Esophagus (tissue), 2 donors: Measurements from ENCODE around the gene PIK3R2. TPM values are rescaled to one million over a fixed set of nuclear protein-coding genes. Genes with fewer than 3 reads are reported as not detected.

ENCODE experiments used
- H3K27ac ChIP-seq, 2 donors: one replicate each; pipeline ENCODE4 v1.5.1; 2013; ENCODE audit warnings: low read depth in 2 of 2, mild to moderate bottlenecking in 2 of 2, inconsistent platforms in 1 of 2, low read length in 1 of 2, moderate library complexity in 1 of 2
- H3K27me3 ChIP-seq, 2 donors: one replicate each; pipeline ENCODE4 v1.6.1; 2013; ENCODE audit warnings: low read length in 2 of 2, control low read depth in 1 of 2, mild to moderate bottlenecking in 1 of 2; ENCODE audit not compliant: insufficient read depth in 2 of 2, control insufficient read depth in 1 of 2
- H3K36me3 ChIP-seq, 2 donors: one replicate each; pipeline ENCODE4 v1.6.1; 2013; ENCODE audit warnings: low read length in 1 of 2; ENCODE audit not compliant: control insufficient read depth in 2 of 2, insufficient read depth in 2 of 2
- H3K4me1 ChIP-seq, 2 donors: one replicate each; pipeline ENCODE4 v1.6.1; 2013; ENCODE audit warnings: low read length in 1 of 2; ENCODE audit not compliant: control insufficient read depth in 2 of 2, insufficient read depth in 2 of 2
- H3K4me3 ChIP-seq, 2 donors: one replicate each; pipeline ENCODE4 v1.5.1; 2013; ENCODE audit warnings: low read length in 2 of 2, mild to moderate bottlenecking in 2 of 2, low read depth in 1 of 2, moderate library complexity in 1 of 2
- H3K9me3 ChIP-seq, 2 donors: one replicate each; pipeline ENCODE4 v1.6.1; 2013; ENCODE audit warnings: mild to moderate bottlenecking in 2 of 2, low read depth in 1 of 2, low read length in 1 of 2, moderate library complexity in 1 of 2; ENCODE audit not compliant: control insufficient read depth in 2 of 2, insufficient read depth in 1 of 2
- WGBS, 2 donors: extraction: QIAGEN DNeasy Blood & Tissue Kit; methylation state at CpG; one replicate each; pipeline ENCODE4 v1.1.7; 2013; 5-methylcytosine and 5-hydroxymethylcytosine counted together
- polyA plus RNA-seq, 2 donors: library from polyadenylated mRNA; stranded (reverse); fragments of 200-250 nt; gene quantifications; one replicate each; pipeline ENCODE4 v1.2.3, GENCODE V29; 2013
- donor health status: healthy with polysubstance abuse.
- donor health status: Bipolar disorder and iron deficiency.

PIK3R2 gene
- polyA plus RNA-seq, 2 donors, result 8.1 to 10.6 TPM

- Histone ChIP-seq H3K36me3 (peaks cover 0 to 13% of the 10 kb centered on the region in 2 donors), H3K9me3 (no peaks in the 10 kb centered on the region), H3K27me3 (no peaks in the 10 kb centered on the region), H3K27ac (no peak overlapping the region), H3K4me3 (no peak overlapping the region), H3K4me1 (no peaks in the 10 kb centered on the region)
- 91 to 97% methylated on average over 13 of the region's 13 CpGs for WGBS, 2 donors
These were observed 5.6 kb upstream of the PIK3R2 start for GRCh38 chr19:18147396-18147795.

- H3K4me3 ChIP-seq, result no peak overlapping the region
- H3K4me1 ChIP-seq, result peaks cover 4 to 7% of the 10 kb centered on the region in 2 donors
- 83 to 87% methylated on average over 16 of the region's 16 CpGs for WGBS, 2 donors
- no peak overlapping the region for H3K27ac ChIP-seq
- H3K9me3 ChIP-seq, result no peaks in the 10 kb centered on the region
- H3K36me3 ChIP-seq, result peaks cover 0 to 10% of the 10 kb centered on the region in 2 donors
- H3K27me3 ChIP-seq, result no peaks in the 10 kb centered on the region
These were observed 3.4 kb upstream of the PIK3R2 start for GRCh38 chr19:18149596-18149975.

GRCh38 chr19:18150776-18151624 is 2.0 kb upstream of the PIK3R2 start:
- Histone ChIP-seq H3K4me1 (peaks cover 7 to 15% of the 10 kb centered on the region in 2 donors), H3K36me3 (peaks cover 0 to 4% of the 10 kb centered on the region in 2 donors), H3K27me3 (no peaks in the 10 kb centered on the region), H3K4me3 (no peak overlapping the region), H3K9me3 (no peaks in the 10 kb centered on the region), H3K27ac (no peak overlapping the region)
- 78 to 89% methylated on average over 18 of the region's 18 CpGs for WGBS, 2 donors

GRCh38 chr19:18152442-18152816 is 534 bp upstream of the PIK3R2 start:
- H3K36me3 ChIP-seq, result no peaks in the 10 kb centered on the region
- peak overlapping the region; percentile 87 to 91 for H3K27ac ChIP-seq
- WGBS, 2 donors, result 0% methylated on average over 22 of the region's 22 CpGs
- no peaks in the 10 kb centered on the region for H3K9me3 ChIP-seq
- no peaks in the 10 kb centered on the region for H3K27me3 ChIP-seq
- H3K4me3 ChIP-seq, result peak overlapping the region; percentile 72 to 90
- peaks cover 7 to 26% of the 10 kb centered on the region in 2 donors for H3K4me1 ChIP-seq

- H3K27ac ChIP-seq, result peak overlapping the region; percentile 87 to 91
- H3K4me3 ChIP-seq, result peak overlapping the region; percentile 72 to 90
- H3K27me3 ChIP-seq, result no peaks in the 10 kb centered on the region
- peaks cover 7 to 28% of the 10 kb centered on the region in 2 donors for H3K4me1 ChIP-seq
- 2 to 3% methylated on average over 29 to 38 of the region's 38 CpGs for WGBS, 2 donors
- H3K36me3 ChIP-seq, result no peaks in the 10 kb centered on the region
- no peaks in the 10 kb centered on the region for H3K9me3 ChIP-seq
These were observed 682 bp downstream of the PIK3R2 start for GRCh38 chr19:18153556-18154134.

GRCh38 chr19:18155095-18156087 is 2.4 kb downstream of the PIK3R2 start:
- Histone ChIP-seq H3K4me1 (peaks cover 10 to 28% of the 10 kb centered on the region in 2 donors), H3K27ac (peak overlapping the region; percentile 50 to 96), H3K4me3 (no peak overlapping the region), H3K27me3 (no peaks in the 10 kb centered on the region), H3K9me3 (no peaks in the 10 kb centered on the region), H3K36me3 (no peaks in the 10 kb centered on the region)
- WGBS, 2 donors, result 67 to 77% methylated on average over 43 of the region's 43 CpGs

- peaks cover 14 to 34% of the 10 kb centered on the region in 2 donors for H3K4me1 ChIP-seq
- no peaks in the 10 kb centered on the region for H3K9me3 ChIP-seq
- WGBS, 2 donors, result 76 to 77% methylated on average over 5 to 6 of the region's 6 CpGs
- H3K36me3 ChIP-seq, result no peaks in the 10 kb centered on the region
- H3K4me3 ChIP-seq, result no peak overlapping the region
- no peaks in the 10 kb centered on the region for H3K27me3 ChIP-seq
- H3K27ac ChIP-seq, result peak overlapping the region; percentile 50 to 96
These were observed 3.3 kb downstream of the PIK3R2 start for GRCh38 chr19:18156268-18156667.

GRCh38 chr19:18156841-18157464 is 4.0 kb downstream of the PIK3R2 start:
- Histone ChIP-seq H3K27ac (peak overlapping the region; percentile 86 to 96), H3K36me3 (peaks cover 0 to 4% of the 10 kb centered on the region in 2 donors), H3K4me1 (peaks cover 14 to 40% of the 10 kb centered on the region in 2 donors), H3K9me3 (no peaks in the 10 kb centered on the region), H3K27me3 (no peaks in the 10 kb centered on the region), H3K4me3 (no peak overlapping the region)
- 26 to 32% methylated on average over 21 to 22 of the region's 22 CpGs for WGBS, 2 donors
